Cardiac muscle cell (in vitro differentiated cells and primary cell): Measurements from ENCODE around the gene YES1. TPM values are rescaled to one million over a fixed set of nuclear protein-coding genes. Genes with fewer than 3 reads are reported as not detected.

ENCODE experiments used
- DNase-seq, 2 donors: peaks; one replicate each; pipeline versions ENCODE4 v3.0.0 to v3.0.0-alpha.2; 2010 to 2017; ENCODE audit warnings: low read depth in 1 of 2, low spot score in 1 of 2
- H3K27ac ChIP-seq: fragments of 200-600 bp; sonication (generic); 2 replicates; pipeline ENCODE4 v1.5.1; 2016
- H3K27me3 ChIP-seq: fragments of 200-600 bp; sonication (generic); 2 replicates; pipeline ENCODE4 v1.6.0; 2016; ENCODE audit warnings: control low read depth
- H3K36me3 ChIP-seq: fragments of 200-600 bp; sonication (generic); 2 replicates; pipeline ENCODE4 v1.5.1; 2016; ENCODE audit warnings: control low read depth
- H3K4me1 ChIP-seq: fragments of 200-600 bp; sonication (generic); 2 replicates; pipeline ENCODE4 v1.8.1; 2017; ENCODE audit warnings: low read depth, mild to moderate bottlenecking, mixed run types
- H3K4me3 ChIP-seq: fragments of 200-600 bp; sonication (generic); 2 replicates; pipeline ENCODE4 v1.5.1; 2016; ENCODE audit warnings: mild to moderate bottlenecking
- H3K9me3 ChIP-seq: fragments of 200-600 bp; sonication (generic); 2 replicates; pipeline ENCODE4 v1.5.1; 2017; ENCODE audit warnings: low read depth, mild to moderate bottlenecking, control low read depth
- CTCF ChIP-seq: IDR thresholded peaks from 2 replicates; pipeline ENCODE4 v1.5.1; 2012; ENCODE audit warnings: low read depth, mild to moderate bottlenecking, low read length
- polyA plus RNA-seq: library from polyadenylated mRNA; unstranded; fragments of >200 nt; fragmentation: Nextera tagmentation; extraction: Ambion mirVana; gene quantifications from 2 replicates; pipeline ENCODE4 v1.2.1, GENCODE V29; 2016
- total RNA-seq: library from RNA; depleted of rRNA; stranded (reverse); fragments of >200 nt; gene quantifications from 2 replicates; pipeline ENCODE4 v1.2.3, GENCODE V29; 2016

YES1 gene
- total and polyA plus RNA-seq, 2 experiments from 2014 or later, result 18.5 to 96.0 TPM

- no peak for DNase-seq
- H3K27ac ChIP-seq, result no peak overlapping the region
- no peaks in the 10 kb centered on the region for H3K36me3 ChIP-seq
- H3K9me3 ChIP-seq, result no peaks in the 10 kb centered on the region
- H3K4me1 ChIP-seq, result no peaks in the 10 kb centered on the region
- no peak for TF ChIP-seq CTCF
- no peaks in the 10 kb centered on the region for H3K27me3 ChIP-seq
- H3K4me3 ChIP-seq, result no peak overlapping the region
These were observed 36.2 kb upstream of the YES1 start for GRCh38 chr18:848062-848861.

DNA sequence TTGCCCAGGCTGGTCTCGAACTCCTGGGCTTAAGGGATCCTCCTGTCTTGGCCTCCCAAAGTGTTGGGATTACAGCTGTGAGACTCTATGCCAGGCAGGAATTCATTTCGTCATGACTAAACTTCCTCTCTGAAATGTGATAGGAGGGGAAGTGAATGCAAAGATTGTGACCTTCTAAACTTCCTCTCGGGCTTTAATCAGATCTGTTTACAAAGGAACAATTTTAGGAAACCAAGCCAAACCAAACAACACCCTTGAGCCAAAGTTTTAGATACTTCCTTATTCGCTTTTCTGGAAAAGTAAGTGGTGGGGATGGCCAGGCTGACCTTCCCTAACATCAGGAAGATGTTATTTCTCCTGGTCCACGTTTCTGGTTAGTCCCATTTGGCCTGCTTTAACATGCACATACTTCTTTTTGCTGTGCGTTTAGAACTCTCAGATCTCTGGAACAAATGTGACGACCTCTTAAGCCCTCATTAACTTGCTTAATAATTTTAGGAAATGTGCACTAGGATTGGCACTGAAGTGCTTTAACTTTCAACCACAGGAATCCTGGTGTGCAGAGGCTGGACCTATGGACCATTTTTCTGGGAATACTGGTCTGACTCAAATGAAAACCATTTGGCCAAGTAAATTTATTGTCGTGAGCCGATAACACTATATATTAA, 33.2 kb upstream of the YES1 start:
- Histone ChIP-seq H3K4me1 (no peaks in the 10 kb centered on the region), H3K9me3 (no peaks in the 10 kb centered on the region), H3K36me3 (no peaks in the 10 kb centered on the region), H3K27me3 (peaks cover 18% of the 10 kb centered on the region), H3K4me3 (no peak overlapping the region), H3K27ac (no peak overlapping the region)
- TF ChIP-seq CTCF, result no peak
- peak in 1 of 2 donors; percentile 90 for DNase-seq

DNA sequence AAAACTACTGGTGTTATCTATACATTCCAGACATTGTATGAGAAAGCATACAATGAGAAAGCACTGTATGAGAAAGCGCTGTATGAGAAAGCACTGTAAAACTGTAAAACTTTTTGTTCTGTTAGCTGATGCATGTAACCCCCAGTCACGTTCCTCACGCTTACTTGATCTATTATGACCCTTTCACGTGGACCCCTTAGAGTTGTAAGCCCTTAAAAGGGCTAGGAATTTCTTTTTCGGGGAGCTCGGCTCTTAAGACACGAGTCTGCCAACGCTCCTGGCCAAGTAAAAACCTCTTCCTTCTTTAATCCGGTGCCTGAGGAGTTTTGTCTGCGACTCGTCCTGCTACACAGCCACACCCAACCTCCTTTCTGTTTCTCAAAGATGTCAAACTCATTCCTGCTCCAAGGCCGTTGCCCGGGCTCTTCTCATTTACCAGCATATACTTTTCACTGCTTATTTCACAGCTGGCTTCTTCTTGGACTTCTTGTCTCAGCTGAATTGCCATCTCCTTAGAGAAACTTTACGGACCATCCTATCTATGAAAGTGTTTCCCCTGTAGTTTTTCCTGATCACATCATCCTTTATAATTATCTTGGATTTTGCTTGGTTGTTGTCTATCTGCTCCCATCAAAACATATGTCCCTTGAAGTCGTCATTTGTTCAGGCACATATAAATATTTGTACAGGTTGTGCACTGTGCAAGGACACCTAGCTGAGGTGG, 29.8 kb upstream of the YES1 start:
- TF ChIP-seq CTCF, result no peak
- Histone ChIP-seq H3K36me3 (no peaks in the 10 kb centered on the region), H3K4me3 (no peak overlapping the region), H3K4me1 (no peaks in the 10 kb centered on the region), H3K27me3 (peaks cover 23% of the 10 kb centered on the region), H3K9me3 (no peaks in the 10 kb centered on the region), H3K27ac (no peak overlapping the region)
- no peak for DNase-seq

- TF ChIP-seq CTCF, result no peak
- DNase-seq, result no peak
- Histone ChIP-seq H3K27me3 (peaks cover 23% of the 10 kb centered on the region), H3K4me3 (no peak overlapping the region), H3K36me3 (no peaks in the 10 kb centered on the region), H3K27ac (no peak overlapping the region), H3K4me1 (no peaks in the 10 kb centered on the region), H3K9me3 (no peaks in the 10 kb centered on the region)
These were observed 28.5 kb upstream of the YES1 start for GRCh38 chr18:840516-840915.

GRCh38 chr18:840023-840408, 28.0 kb upstream of the YES1 start:
- Histone ChIP-seq H3K4me1 (no peaks in the 10 kb centered on the region), H3K9me3 (no peaks in the 10 kb centered on the region), H3K4me3 (no peak overlapping the region), H3K36me3 (no peaks in the 10 kb centered on the region), H3K27ac (no peak overlapping the region), H3K27me3 (peaks cover 23% of the 10 kb centered on the region)
- no peak for TF ChIP-seq CTCF
- DNase-seq, result no peak
